Neural progenitor cell (in vitro differentiated cells): ENCODE data around the gene DIAPH2.

ENCODE experiments used
- CTCF ChIP-seq: fragments of 200-600 bp; sonication (generic); IDR thresholded peaks from 2 replicates; pipeline ENCODE4 v1.5.1; 2017; ENCODE audit warnings: antibody characterized with exemption, mild to moderate bottlenecking
- EZH2 ChIP-seq: fragments of 200-600 bp; sonication (generic); IDR thresholded peaks from 2 replicates; pipeline ENCODE4 v1.6.1; 2017; ENCODE audit warnings: antibody characterized with exemption, mild to moderate bottlenecking, moderate library complexity
- EZH2phosphoT487 ChIP-seq: fragments of 200-600 bp; sonication (generic); IDR thresholded peaks from 2 replicates; pipeline ENCODE4 v1.6.1; 2017; ENCODE audit warnings: antibody characterized with exemption

- TF ChIP-seq CTCF (no peak), EZH2phosphoT487 (no peak), EZH2 (no peak)
Measured at GRCh38 chrX:97471071-97471470, 786.4 kb downstream of the DIAPH2 start.
